Lower leg skin (tissue), 4 donors: ENCODE data around the gene SEMA3D. TPM values are rescaled to one million over a fixed set of nuclear protein-coding genes. Genes with fewer than 3 reads are reported as not detected.

Experiments used
- DNase-seq, 2 donors: peaks; one replicate each; pipeline ENCODE4 v3.0.0-alpha.2; 2019; ENCODE audit warnings: low spot score in 2 of 2
- H3K4me3 ChIP-seq: fragments of 200-600 bp; sonication (generic); 2 replicates; pipeline ENCODE4 v1.5.1; 2017; ENCODE audit warnings: mild to moderate bottlenecking, low read depth; ENCODE audit not compliant: poor library complexity, severe bottlenecking
- POLR2A ChIP-seq, 2 donors: fragments of 450-650 bp; IDR thresholded peaks; one replicate each; pipeline ENCODE4 v1.6.1; 2016 to 2017; ENCODE audit warnings: antibody characterized with exemption in 2 of 2, mild to moderate bottlenecking in 1 of 2, moderate library complexity in 1 of 2
- WGBS, 2 donors: methylation state at CpG; one replicate each; pipeline ENCODE4 v1.1.5; 2018; 5-methylcytosine and 5-hydroxymethylcytosine counted together
- intact Hi-C: fragments of 100-400 bp; cut with DNase I; formaldehyde crosslinking; loops from one replicate; pipeline ENCODE4 v1.15.0; 2023; ENCODE audit warnings: low total_unique reads
- total RNA-seq, 4 donors: library from RNA; depleted of rRNA; stranded (reverse); fragments of >200 nt; gene quantifications; one replicate each; pipeline ENCODE4 v1.1.0, GENCODE V29; 2016
- TF ChIP-seq, protein P1 (sequence below), 3 donors: fragments of 450-650 bp; IDR thresholded peaks; one replicate each; pipeline ENCODE4 v1.5.1; 2016; ENCODE audit warnings: antibody characterized with exemption in 3 of 3, mild to moderate bottlenecking in 3 of 3, moderate library complexity in 2 of 3

SEMA3D gene
- total RNA-seq, 4 donors from 2014 or later: 2.4 to 4.7 (median 2.7) TPM

DNA sequence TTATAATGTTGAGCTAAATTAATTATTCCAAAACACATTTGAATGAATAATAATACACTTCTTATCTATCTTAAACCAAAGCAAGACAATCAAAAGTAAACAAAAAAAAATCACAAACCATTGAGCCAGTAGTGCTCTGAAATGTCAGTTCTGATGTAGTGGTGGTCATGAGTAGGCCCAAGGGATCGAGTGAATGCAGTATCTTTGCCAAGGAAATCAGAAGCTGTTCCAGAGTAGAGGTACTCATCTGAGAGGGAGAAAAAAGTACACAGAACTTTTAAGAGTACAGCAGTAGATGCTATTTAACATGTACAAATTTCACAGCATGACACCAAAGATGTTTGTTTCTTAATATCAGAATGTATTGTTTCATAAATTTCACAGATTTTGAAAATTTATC is 121.5 kb downstream of the SEMA3D start:
- H3K4me3 ChIP-seq: no peak overlapping the region
- TF ChIP-seq, protein P1, sequence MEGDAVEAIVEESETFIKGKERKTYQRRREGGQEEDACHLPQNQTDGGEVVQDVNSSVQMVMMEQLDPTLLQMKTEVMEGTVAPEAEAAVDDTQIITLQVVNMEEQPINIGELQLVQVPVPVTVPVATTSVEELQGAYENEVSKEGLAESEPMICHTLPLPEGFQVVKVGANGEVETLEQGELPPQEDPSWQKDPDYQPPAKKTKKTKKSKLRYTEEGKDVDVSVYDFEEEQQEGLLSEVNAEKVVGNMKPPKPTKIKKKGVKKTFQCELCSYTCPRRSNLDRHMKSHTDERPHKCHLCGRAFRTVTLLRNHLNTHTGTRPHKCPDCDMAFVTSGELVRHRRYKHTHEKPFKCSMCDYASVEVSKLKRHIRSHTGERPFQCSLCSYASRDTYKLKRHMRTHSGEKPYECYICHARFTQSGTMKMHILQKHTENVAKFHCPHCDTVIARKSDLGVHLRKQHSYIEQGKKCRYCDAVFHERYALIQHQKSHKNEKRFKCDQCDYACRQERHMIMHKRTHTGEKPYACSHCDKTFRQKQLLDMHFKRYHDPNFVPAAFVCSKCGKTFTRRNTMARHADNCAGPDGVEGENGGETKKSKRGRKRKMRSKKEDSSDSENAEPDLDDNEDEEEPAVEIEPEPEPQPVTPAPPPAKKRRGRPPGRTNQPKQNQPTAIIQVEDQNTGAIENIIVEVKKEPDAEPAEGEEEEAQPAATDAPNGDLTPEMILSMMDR (IDR thresholded peaks at IDR 0.05): no peak
- TF ChIP-seq POLR2A (IDR thresholded peaks at IDR 0.05): no peak
- DNase-seq: no peak
- intact Hi-C loops: no loop called here
- WGBS, 2 donors: 56 to 61% methylated on average over 1 of the region's 1 CpG

DNA sequence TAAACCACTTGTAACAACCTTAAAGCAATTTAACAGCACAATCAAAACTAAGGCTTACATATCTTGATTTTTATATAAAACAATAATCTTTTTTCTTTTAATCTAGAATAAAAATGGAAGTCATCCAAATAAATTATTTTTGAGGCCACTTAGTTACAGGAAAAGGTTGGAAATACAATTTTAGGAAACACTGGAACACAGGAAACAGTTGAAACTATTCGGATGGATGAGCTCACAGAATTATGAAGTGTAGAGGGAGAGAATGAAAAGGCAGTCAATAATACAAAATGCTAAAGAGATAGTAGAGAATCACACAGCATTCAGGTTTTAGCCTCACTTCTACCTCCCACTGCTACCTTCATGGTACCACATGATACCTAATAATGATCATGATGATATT is 124.2 kb downstream of the SEMA3D start:
- H3K4me3 ChIP-seq: no peak overlapping the region
- intact Hi-C loops: no loop called here
- 56 to 61% methylated on average over 1 of the region's 1 CpG for WGBS, 2 donors
- DNase-seq: no peak
- no peak for TF ChIP-seq POLR2A (IDR thresholded peaks at IDR 0.05)
- TF ChIP-seq, protein P1 (IDR thresholded peaks at IDR 0.05): no peak

DNA sequence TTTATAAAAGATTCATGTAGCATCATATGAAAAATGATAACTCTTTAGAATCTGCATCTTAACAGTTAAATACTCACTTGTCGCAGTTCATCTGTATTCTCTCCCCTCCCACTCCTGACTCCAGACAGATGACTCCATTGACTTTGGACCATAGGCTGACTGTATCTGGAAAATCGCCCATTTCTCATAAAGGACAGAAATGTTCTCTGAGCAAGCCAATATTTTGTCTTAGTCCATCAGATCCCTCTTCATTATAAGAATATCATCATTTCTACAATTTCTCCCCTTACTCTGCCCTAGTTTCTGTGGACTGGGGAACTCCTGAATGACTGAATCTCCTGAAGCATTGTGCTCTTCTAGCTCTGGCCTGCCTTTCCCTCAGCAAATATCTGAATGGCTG is 125.4 kb downstream of the SEMA3D start:
- no peak for TF ChIP-seq POLR2A (IDR thresholded peaks at IDR 0.05)
- TF ChIP-seq, protein P1 (IDR thresholded peaks at IDR 0.05): no peak
- WGBS, 2 donors: 59 to 76% methylated on average over 2 of the region's 2 CpGs
- intact Hi-C loops: no loop called here
- H3K4me3 ChIP-seq: no peak overlapping the region
- DNase-seq: no peak

DNA sequence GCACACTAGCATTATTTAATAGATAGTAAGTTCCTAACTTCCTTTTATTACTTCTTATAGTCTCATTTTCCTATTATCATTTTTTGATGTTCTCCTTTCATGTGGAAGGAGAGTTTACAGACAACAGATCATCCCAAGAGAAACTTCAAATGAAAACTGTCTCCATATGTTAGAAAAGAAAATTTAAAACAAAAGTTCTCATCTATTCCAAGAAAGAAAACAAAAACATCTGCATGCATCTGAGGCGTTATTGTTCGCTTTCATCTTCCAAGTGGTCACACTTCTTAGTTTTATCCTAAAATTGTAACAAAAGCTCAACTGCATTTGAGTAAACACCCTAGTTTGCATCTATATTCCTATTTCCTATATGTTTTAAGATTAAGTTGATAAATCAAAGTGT is 126.2 kb downstream of the SEMA3D start:
- H3K4me3 ChIP-seq: no peak overlapping the region
- no peak for DNase-seq
- intact Hi-C loops: no loop called here
- WGBS, 2 donors: 69 to 80% methylated on average over 2 of the region's 2 CpGs
- no peak for TF ChIP-seq POLR2A (IDR thresholded peaks at IDR 0.05)
- TF ChIP-seq, protein P1 (IDR thresholded peaks at IDR 0.05): no peak

DNA sequence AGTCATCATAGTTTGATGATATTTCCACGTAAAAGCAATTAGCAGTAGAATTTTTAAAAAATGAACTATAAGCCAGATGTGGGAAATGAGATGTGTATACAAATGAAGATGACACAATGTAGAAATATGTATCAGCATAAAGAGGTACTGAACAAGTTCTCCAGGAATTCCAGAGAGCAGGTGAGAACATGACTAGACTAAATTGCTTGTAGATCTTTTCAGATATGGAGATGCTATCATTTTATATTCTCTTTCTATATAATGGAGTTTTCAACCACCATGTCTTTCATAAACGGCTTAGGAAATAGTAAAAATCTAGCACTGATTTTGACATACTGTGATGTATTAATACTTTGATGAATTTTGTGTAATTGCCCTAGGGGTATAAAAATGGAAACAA is 130.9 kb downstream of the SEMA3D start:
- 55% methylated on average over 2 of the region's 2 CpGs for WGBS, 2 donors
- intact Hi-C loops: no loop called here

DNA sequence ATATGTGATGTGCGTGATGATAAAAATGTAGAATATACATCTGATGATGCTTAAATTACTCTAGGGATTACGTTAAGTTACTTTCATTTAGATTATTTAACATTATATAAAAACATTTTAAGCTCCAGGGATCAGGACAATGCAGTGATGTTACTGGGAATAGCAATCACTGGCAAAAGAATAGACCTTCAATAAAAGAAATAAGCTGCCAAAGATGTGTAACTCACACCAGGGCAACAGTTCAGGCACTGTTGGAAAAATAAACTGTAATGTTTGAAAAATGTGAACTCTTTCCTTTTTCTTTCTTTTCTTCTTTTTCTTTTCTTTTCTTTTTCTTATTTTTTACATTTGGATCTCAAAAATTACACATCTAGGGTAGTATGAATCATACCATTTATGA is 131.7 kb downstream of the SEMA3D start:
- WGBS, 2 donors: 90 to 92% methylated on average over 2 of the region's 2 CpGs
- intact Hi-C loops: no loop called here

More for the DNA sequence above, 130.9 kb downstream of the SEMA3D start:
- H3K4me3 ChIP-seq: no peak overlapping the region
- no peak for TF ChIP-seq POLR2A (IDR thresholded peaks at IDR 0.05)
- TF ChIP-seq, protein P1 (IDR thresholded peaks at IDR 0.05): no peak
- DNase-seq: no peak

More for the DNA sequence above, 131.7 kb downstream of the SEMA3D start:
- DNase-seq: no peak
- no peak overlapping the region for H3K4me3 ChIP-seq
- TF ChIP-seq, protein P1 (IDR thresholded peaks at IDR 0.05): no peak
- no peak for TF ChIP-seq POLR2A (IDR thresholded peaks at IDR 0.05)
